Heart left ventricle (tissue), 16 donors: ENCODE measurements around the gene PAX5. TPM values are rescaled to one million over a fixed set of nuclear protein-coding genes. Genes with fewer than 3 reads are reported as not detected.

Experiments
- ATAC-seq, 4 donors: fragments of 200-7000 bp; cut with Tn5 transposase; one replicate each; pipeline ENCODE4 v1.9.1; 2020 to 2022; ENCODE audit warnings: moderate library complexity in 4 of 4, mild to moderate bottlenecking in 3 of 4, moderate number of reproducible peaks in 1 of 4
- DNase-seq, 5 donors: peaks; one replicate each; pipeline ENCODE4 v3.0.0-alpha.2; 2020
- H3K27ac ChIP-seq, 12 donors: fragments of 200-600 bp; sonication (generic) in 4 of 12; one replicate each; pipeline versions ENCODE4 v1.5.0 to v1.8.0; 2016 to 2022; ENCODE audit warnings: mild to moderate bottlenecking in 2 of 12
- H3K27me3 ChIP-seq, 9 donors: fragments of 200-600 bp; sonication (generic) in 2 of 9; one replicate each; pipeline versions ENCODE4 v1.5.1 to v1.8.0; 2016 to 2022; ENCODE audit warnings: mild to moderate bottlenecking in 3 of 9
- H3K36me3 ChIP-seq, 9 donors: fragments of 200-600 bp; sonication (generic) in 2 of 9; one replicate each; pipeline versions ENCODE4 v1.5.0 to v1.8.0; 2018 to 2022; ENCODE audit warnings: mild to moderate bottlenecking in 2 of 9
- H3K4me1 ChIP-seq, 12 donors: fragments of 200-600 bp; sonication (generic) in 4 of 12; one replicate each; pipeline versions ENCODE4 v1.5.0 to v1.8.0; 2016 to 2022; ENCODE audit warnings: mild to moderate bottlenecking in 3 of 12
- H3K4me3 ChIP-seq, 12 donors: fragments of 200-600 bp; sonication (generic) in 4 of 12; one replicate each; pipeline versions ENCODE4 v1.5.0 to v1.8.0; 2017 to 2022; ENCODE audit warnings: mild to moderate bottlenecking in 9 of 12, moderate library complexity in 4 of 12
- H3K9me3 ChIP-seq, 12 donors: fragments of 200-600 bp; sonication (generic) in 4 of 12; one replicate each; pipeline versions ENCODE4 v1.5.0 to v1.8.0; 2016 to 2022; ENCODE audit warnings: mild to moderate bottlenecking in 1 of 12
- POLR2A ChIP-seq, 2 donors: fragments of 450-650 bp; IDR thresholded peaks; one replicate each; pipeline ENCODE4 v1.6.1; 2017; ENCODE audit warnings: antibody characterized with exemption in 2 of 2, mild to moderate bottlenecking in 2 of 2, moderate library complexity in 2 of 2
- WGBS, 4 donors: extraction: QIAGEN DNeasy Blood & Tissue Kit in 2 of 4; methylation state at CpG; one replicate each; pipeline versions ENCODE4 v1.1.5 to v1.1.7; 2013 to 2018; 5-methylcytosine and 5-hydroxymethylcytosine counted together
- intact Hi-C, 10 donors: fragments of 100-400 bp; cut with DNase I; formaldehyde crosslinking; loops; one replicate each; pipeline versions ENCODE4 v1.11.1 to v1.14.2; 2022
- polyA plus RNA-seq, 2 donors: library from polyadenylated mRNA; stranded (reverse); fragments of 200-250 nt; gene quantifications; one replicate each; pipeline ENCODE4 v1.2.3, GENCODE V29; 2013
- total RNA-seq, 9 donors: library from RNA; depleted of rRNA in 2 of 9; stranded (reverse); fragments of >200 nt in 2 of 9; fragmentation: NEBNext Ultra II Directional in 3 of 9; extraction: Animal tissue kit (Norgen Biotek cat#: 25700) in 3 of 9; gene quantifications; one replicate each; pipeline versions ENCODE4 v1.1.0 to v1.2.4, GENCODE V29; 2016 to 2023
- TF ChIP-seq, protein P1 (sequence below), 12 donors: fragments of 200-600 bp; sonication (generic) in 4 of 12; IDR thresholded peaks; one replicate each; pipeline versions ENCODE4 v1.5.0 to v1.8.0; 2018 to 2022; ENCODE audit warnings: antibody characterized with exemption in 12 of 12, mild to moderate bottlenecking in 5 of 12
- donor health status: ischemic (EF 13 %, LVEDD 7.1; RV severe dilation, severe dysfunction).
- donor health status: healthy with polysubstance abuse.
- donor health status: DM: no; HTN: yes; CAD: no.
- donor health status: DM: no; HTN: no; CAD: no.
- donor health status: ischemic (EF 25% LVEDD 6.9; RV normal size, moderate dysfunction).
- donor health status: ischemic (EF 25% LVEDD 5.7; RV mildly dilated, moderate dysfunction).
- donor health status: healthy.
- donor health status: DM: yes; HTN: yes; CAD: no.
- donor health status: ischemic (EF 35%, LVEDD 5.7; RV mildly dilated, moderate dysfunction).
- donor health status: nonischemic (EF 11% LVEDD 7.7; RV severe dilation, severe dysfunction).
- donor health status: DM: yes; HTN: yes; CAD: no.
- donor health status: PGD.
- donor health status: ischemic (EF 29% LVEDD 5.4; RV normal size, mild dysfunction).
- donor health status: nonischemic (EF 23%, LVEDD 6.1; RV moderate dilation, normal function).

PAX5 gene
- total and polyA plus RNA-seq, 11 donors, result 0.01 to 0.37 (median 0.08) TPM; not detected in 7

GRCh38 chr9:36894695-36895310 is 139.3 kb downstream of the PAX5 start:
- Histone ChIP-seq H3K27ac (no peak overlapping the region), H3K36me3 (no peaks in the 10 kb centered on the region), H3K4me3 (no peak overlapping the region), H3K9me3 (no peaks in the 10 kb centered on the region), H3K27me3 (peaks cover 0 to 68% (median 5%) of the 10 kb centered on the region in 9 donors), H3K4me1 (no peaks in the 10 kb centered on the region)
- 82 to 89% (median 86%) methylated on average over 19 to 23 of the region's 23 CpGs for WGBS, 4 donors
- DNase-seq (no peak), ATAC-seq (no peak)
- TF ChIP-seq POLR2A (IDR thresholded peaks at IDR 0.05), result no peak
- TF ChIP-seq, protein P1, sequence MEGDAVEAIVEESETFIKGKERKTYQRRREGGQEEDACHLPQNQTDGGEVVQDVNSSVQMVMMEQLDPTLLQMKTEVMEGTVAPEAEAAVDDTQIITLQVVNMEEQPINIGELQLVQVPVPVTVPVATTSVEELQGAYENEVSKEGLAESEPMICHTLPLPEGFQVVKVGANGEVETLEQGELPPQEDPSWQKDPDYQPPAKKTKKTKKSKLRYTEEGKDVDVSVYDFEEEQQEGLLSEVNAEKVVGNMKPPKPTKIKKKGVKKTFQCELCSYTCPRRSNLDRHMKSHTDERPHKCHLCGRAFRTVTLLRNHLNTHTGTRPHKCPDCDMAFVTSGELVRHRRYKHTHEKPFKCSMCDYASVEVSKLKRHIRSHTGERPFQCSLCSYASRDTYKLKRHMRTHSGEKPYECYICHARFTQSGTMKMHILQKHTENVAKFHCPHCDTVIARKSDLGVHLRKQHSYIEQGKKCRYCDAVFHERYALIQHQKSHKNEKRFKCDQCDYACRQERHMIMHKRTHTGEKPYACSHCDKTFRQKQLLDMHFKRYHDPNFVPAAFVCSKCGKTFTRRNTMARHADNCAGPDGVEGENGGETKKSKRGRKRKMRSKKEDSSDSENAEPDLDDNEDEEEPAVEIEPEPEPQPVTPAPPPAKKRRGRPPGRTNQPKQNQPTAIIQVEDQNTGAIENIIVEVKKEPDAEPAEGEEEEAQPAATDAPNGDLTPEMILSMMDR (IDR thresholded peaks at IDR 0.05), result no peak
- intact Hi-C loops, result no loop called here

- peaks cover 0 to 75% (median 7%) of the 10 kb centered on the region in 9 donors for H3K27me3 ChIP-seq
- 76 to 89% (median 82%) methylated on average over 8 of the region's 8 CpGs for WGBS, 4 donors
- DNase-seq, result no peak
These were observed 140.2 kb downstream of the PAX5 start for GRCh38 chr9:36893911-36894310.

DNA sequence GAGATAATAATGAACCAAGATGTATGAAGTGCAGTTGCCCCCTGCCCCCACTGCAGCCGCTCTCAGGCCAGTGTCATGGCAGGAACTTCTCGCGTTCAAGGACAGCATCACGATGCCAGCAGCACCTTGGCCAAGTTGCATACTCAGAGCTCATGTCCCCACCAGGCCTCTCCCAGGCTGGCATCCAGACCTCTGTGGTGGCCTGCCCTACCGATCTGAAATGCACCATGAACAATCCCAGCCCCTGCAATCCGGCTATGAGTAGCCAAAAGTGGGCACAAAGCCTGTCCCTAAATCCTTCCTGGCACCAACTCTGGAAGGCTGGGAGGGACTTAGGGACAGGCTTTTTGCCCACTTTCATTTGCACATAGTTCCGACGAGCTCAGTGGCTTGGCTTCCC is 140.9 kb downstream of the PAX5 start:
- Histone ChIP-seq H3K27ac (no peak overlapping the region), H3K9me3 (no peaks in the 10 kb centered on the region), H3K36me3 (no peaks in the 10 kb centered on the region), H3K27me3 (peaks cover 0 to 68% (median 12%) of the 10 kb centered on the region in 9 donors), H3K4me1 (no peaks in the 10 kb centered on the region), H3K4me3 (no peak overlapping the region)
- ATAC-seq (no peak), DNase-seq (no peak)
- intact Hi-C loops, result no loop called here
- WGBS, 4 donors, result 77 to 84% (median 80%) methylated on average over 8 of the region's 8 CpGs
- TF ChIP-seq, protein P1 (IDR thresholded peaks at IDR 0.05), result no peak
- no peak for TF ChIP-seq POLR2A (IDR thresholded peaks at IDR 0.05)

More at GRCh38 chr9:36893911-36894310, 140.2 kb downstream of the PAX5 start:
- H3K27ac ChIP-seq, result no peak overlapping the region
- no peak overlapping the region for H3K4me3 ChIP-seq
- H3K4me1 ChIP-seq, result no peaks in the 10 kb centered on the region
- no peaks in the 10 kb centered on the region for H3K36me3 ChIP-seq
- H3K9me3 ChIP-seq, result no peaks in the 10 kb centered on the region
- ATAC-seq, result no peak
- no peak for TF ChIP-seq POLR2A (IDR thresholded peaks at IDR 0.05)
- TF ChIP-seq, protein P1 (IDR thresholded peaks at IDR 0.05), result no peak
- intact Hi-C loops, result no loop called here

- intact Hi-C loops, result no loop called here
- Histone ChIP-seq H3K9me3 (no peaks in the 10 kb centered on the region), H3K36me3 (no peaks in the 10 kb centered on the region), H3K4me1 (no peaks in the 10 kb centered on the region), H3K27me3 (peaks cover 0 to 59% (median 12%) of the 10 kb centered on the region in 9 donors), H3K27ac (no peak overlapping the region), H3K4me3 (no peak overlapping the region)
- no peak for ATAC-seq
- WGBS, 4 donors, result 39 to 54% (median 45%) methylated on average over 4 of the region's 4 CpGs
- no peak for TF ChIP-seq POLR2A (IDR thresholded peaks at IDR 0.05)
- TF ChIP-seq, protein P1 (IDR thresholded peaks at IDR 0.05), result no peak
- DNase-seq, result no peak
These were observed 141.8 kb downstream of the PAX5 start for GRCh38 chr9:36892279-36892678.
